Measurements from ENCODE around the gene NLRP14. TPM values are rescaled to one million over a fixed set of nuclear protein-coding genes. Genes with fewer than 3 reads are reported as not detected.

NLRP14 gene
- total RNA-seq, 1 donor from 2014 or later: 0.39 TPM

GRCh38 chr11:7077101-7077500, 56.8 kb downstream of the NLRP14 start:
- no peaks in the 10 kb centered on the region for H3K36me3 Mint-ChIP-seq (ENCODE audit: low read depth)
- H3K4me1 Mint-ChIP-seq (ENCODE audit: low read depth): no peaks in the 10 kb centered on the region
- H3K9me3 Mint-ChIP-seq: no peaks in the 10 kb centered on the region
- intact Hi-C loops (cut with micrococcal nuclease): no loop called here
- DNase-seq (ENCODE audit: low spot score): no peak
- H3K27ac Mint-ChIP-seq: no peak overlapping the region
- H3K4me3 Mint-ChIP-seq (ENCODE audit: low read depth): no peak overlapping the region
- H3K27me3 Mint-ChIP-seq (ENCODE audit: low read depth): no peaks in the 10 kb centered on the region

GRCh38 chr11:7079545-7080135, 59.4 kb downstream of the NLRP14 start:
- Mint-ChIP-seq H3K4me3 (ENCODE audit: low read depth) (no peak overlapping the region), H3K27ac (no peak overlapping the region), H3K36me3 (ENCODE audit: low read depth) (no peaks in the 10 kb centered on the region), H3K27me3 (ENCODE audit: low read depth) (no peaks in the 10 kb centered on the region), H3K9me3 (no peaks in the 10 kb centered on the region), H3K4me1 (ENCODE audit: low read depth) (no peaks in the 10 kb centered on the region)
- intact Hi-C loops (cut with micrococcal nuclease): no loop called here
- DNase-seq (ENCODE audit: low spot score): no peak

GRCh38 chr11:7080900-7081299, 60.6 kb downstream of the NLRP14 start:
- no peaks in the 10 kb centered on the region for H3K27me3 Mint-ChIP-seq (ENCODE audit: low read depth)
- no peak overlapping the region for H3K4me3 Mint-ChIP-seq (ENCODE audit: low read depth)
- intact Hi-C loops (cut with micrococcal nuclease): no loop called here
- DNase-seq (ENCODE audit: low spot score): no peak
- no peaks in the 10 kb centered on the region for H3K36me3 Mint-ChIP-seq (ENCODE audit: low read depth)
- H3K27ac Mint-ChIP-seq: no peak overlapping the region
- no peaks in the 10 kb centered on the region for H3K4me1 Mint-ChIP-seq (ENCODE audit: low read depth)
- H3K9me3 Mint-ChIP-seq: no peaks in the 10 kb centered on the region

GRCh38 chr11:7081441-7081840, 61.2 kb downstream of the NLRP14 start:
- intact Hi-C loops (cut with micrococcal nuclease): no loop called here
- Mint-ChIP-seq H3K4me3 (ENCODE audit: low read depth) (no peak overlapping the region), H3K36me3 (ENCODE audit: low read depth) (no peaks in the 10 kb centered on the region), H3K4me1 (ENCODE audit: low read depth) (no peaks in the 10 kb centered on the region), H3K27me3 (ENCODE audit: low read depth) (no peaks in the 10 kb centered on the region), H3K27ac (no peak overlapping the region), H3K9me3 (no peaks in the 10 kb centered on the region)
- no peak for DNase-seq (ENCODE audit: low spot score)

GRCh38 chr11:7088921-7089320, 68.6 kb downstream of the NLRP14 start, which contains the start of gene RBMXL2:
Gene RBMXL2, plus strand, starts transcription at chr11:7088998. Its CDS starts 123 bp downstream, at chr11:7089121.
- H3K4me1 Mint-ChIP-seq (ENCODE audit: low read depth): no peaks in the 10 kb centered on the region
- no peaks in the 10 kb centered on the region for H3K9me3 Mint-ChIP-seq
- no peak within 1 kb of the TSS for H3K4me3 Mint-ChIP-seq (ENCODE audit: low read depth)
- H3K36me3 Mint-ChIP-seq (ENCODE audit: low read depth): no peaks in the 10 kb centered on the region
- H3K27ac Mint-ChIP-seq: no peak within 1 kb of the TSS
- no peak for DNase-seq (ENCODE audit: low spot score)
- H3K27me3 Mint-ChIP-seq (ENCODE audit: low read depth): peaks cover 3% of the 10 kb centered on the region
- intact Hi-C loops (cut with micrococcal nuclease): no loop called here

GRCh38 chr11:7089328-7090251, 69.3 kb downstream of the NLRP14 start:
- no peak overlapping the region for H3K4me3 Mint-ChIP-seq (ENCODE audit: low read depth)
- H3K4me1 Mint-ChIP-seq (ENCODE audit: low read depth): no peaks in the 10 kb centered on the region
- no peaks in the 10 kb centered on the region for H3K36me3 Mint-ChIP-seq (ENCODE audit: low read depth)
- no peak overlapping the region for H3K27ac Mint-ChIP-seq
- H3K9me3 Mint-ChIP-seq: no peaks in the 10 kb centered on the region
- intact Hi-C loops (cut with micrococcal nuclease): no loop called here
- DNase-seq (ENCODE audit: low spot score): no peak
- peaks cover 3% of the 10 kb centered on the region for H3K27me3 Mint-ChIP-seq (ENCODE audit: low read depth)

GRCh38 chr11:7098235-7098832, 78.1 kb downstream of the NLRP14 start:
- no peak overlapping the region for H3K27ac Mint-ChIP-seq
- DNase-seq (ENCODE audit: low spot score): no peak
- no peaks in the 10 kb centered on the region for H3K36me3 Mint-ChIP-seq (ENCODE audit: low read depth)
- intact Hi-C loops (cut with micrococcal nuclease): loop anchor here (1.0 to 5.0 kb wide), 4 partner anchors 179 to 889 kb away; partner anchors contain the start of gene EIF3F
- peaks cover 7% of the 10 kb centered on the region for H3K27me3 Mint-ChIP-seq (ENCODE audit: low read depth)
- peaks cover 2% of the 10 kb centered on the region for H3K4me1 Mint-ChIP-seq (ENCODE audit: low read depth)
- H3K9me3 Mint-ChIP-seq: no peaks in the 10 kb centered on the region
- no peak overlapping the region for H3K4me3 Mint-ChIP-seq (ENCODE audit: low read depth)

GRCh38 chr11:7115780-7116179, 95.5 kb downstream of the NLRP14 start:
- Mint-ChIP-seq H3K36me3 (ENCODE audit: low read depth) (no peaks in the 10 kb centered on the region), H3K27ac (no peak overlapping the region), H3K4me3 (ENCODE audit: low read depth) (no peak overlapping the region), H3K9me3 (no peaks in the 10 kb centered on the region), H3K27me3 (ENCODE audit: low read depth) (peaks cover 1% of the 10 kb centered on the region), H3K4me1 (ENCODE audit: low read depth) (no peaks in the 10 kb centered on the region)
- no peak for DNase-seq (ENCODE audit: low spot score)
- intact Hi-C loops (cut with micrococcal nuclease): no loop called here

- Mint-ChIP-seq H3K4me1 (ENCODE audit: low read depth) (no peaks in the 10 kb centered on the region), H3K36me3 (ENCODE audit: low read depth) (no peaks in the 10 kb centered on the region), H3K27ac (no peak overlapping the region), H3K4me3 (ENCODE audit: low read depth) (no peak overlapping the region), H3K9me3 (no peaks in the 10 kb centered on the region), H3K27me3 (ENCODE audit: low read depth) (peaks cover 5% of the 10 kb centered on the region)
- no peak for DNase-seq (ENCODE audit: low spot score)
- intact Hi-C loops (cut with micrococcal nuclease): no loop called here
These were observed 96.1 kb downstream of the NLRP14 start for GRCh38 chr11:7116370-7116769.

Other genes with a start within 250 kb of the NLRP14 start
- 0.34 and 0.60 TPM in 2 replicates for gene OR2AG2, start 248.5 kb upstream of the NLRP14 start, total RNA-seq
- not detected in 2 replicates for gene OR2AG1, start 237.5 kb upstream of the NLRP14 start, total RNA-seq
- 0.32 and 0.53 TPM in 2 replicates for gene OR6A2, start 220.8 kb upstream of the NLRP14 start, total RNA-seq
- not detected in 2 replicates for gene OR10A5, start 174.8 kb upstream of the NLRP14 start, total RNA-seq
- 0.02 TPM in 1 of 2 replicates, not detected in the other for gene OR10A2, start 157.4 kb upstream of the NLRP14 start, total RNA-seq
- gene OR10A4, start 143.9 kb upstream of the NLRP14 start, total RNA-seq: not detected in 2 replicates
- 0.94 and 1.4 TPM in 2 replicates for gene OR2D2, start 128.0 kb upstream of the NLRP14 start, total RNA-seq
- not detected in 2 replicates for gene OR2D3, start 99.5 kb upstream of the NLRP14 start, total RNA-seq
- 5.1 and 6.7 TPM in 2 replicates for gene ZNF215, start 94.1 kb upstream of the NLRP14 start, total RNA-seq
- gene ZNF214, start 133 bp upstream of the NLRP14 start, total RNA-seq: not detected in 2 replicates
- gene RBMXL2, start 68.5 kb downstream of the NLRP14 start, total RNA-seq: 0.09 TPM in 1 of 2 replicates, not detected in the other
- gene SYT9, start 231.4 kb downstream of the NLRP14 start, total RNA-seq: not detected in 2 replicates